HG03097 (cell line): Measurements from ENCODE around the gene RNF225.
"Not testable (repeated sequence)": the region's sequence is repeated elsewhere in the genome, so short reads cannot be mapped to it uniquely, and the experiment has no call there.

Experiments used
- ATAC-seq: cut with Tn5 transposase; IDR thresholded peaks from one replicate; pipeline ENCODE4 v1.9.1; 2021; ENCODE audit not compliant: unreplicated experiment, low FRiP score

Gene RNF225

GRCh38 chr19:58386576-58387337 is 8.7 kb upstream of the RNF225 start, which contains the start of gene RPS5:
RPS5 (plus strand) TSS chr19:58387269; CDS start chr19:58388138, 869 bp downstream.
- peak; percentile 88 for ATAC-seq

- no peak for ATAC-seq
These were observed 7.9 kb upstream of the RNF225 start for GRCh38 chr19:58387338-58388174.

DNA sequence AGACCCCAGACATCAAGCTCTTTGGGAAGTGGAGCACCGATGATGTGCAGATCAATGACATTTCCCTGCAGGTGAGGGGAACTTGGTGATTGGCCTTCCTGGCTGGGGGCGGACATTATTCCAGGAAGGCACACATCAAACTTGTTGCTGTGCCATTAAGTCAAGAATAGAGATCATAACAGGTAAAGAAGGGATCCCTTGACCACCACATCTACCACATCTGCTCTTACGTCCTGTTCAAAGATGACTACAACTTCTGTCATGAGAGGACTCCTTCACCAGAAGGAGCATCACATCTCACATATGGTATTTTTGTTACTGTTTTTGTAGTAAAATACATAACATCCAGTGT is 7.3 kb upstream of the RNF225 start:
- no peak for ATAC-seq

GRCh38 chr19:58392945-58393724 is 2.3 kb upstream of the RNF225 start:
- ATAC-seq: no peak

DNA sequence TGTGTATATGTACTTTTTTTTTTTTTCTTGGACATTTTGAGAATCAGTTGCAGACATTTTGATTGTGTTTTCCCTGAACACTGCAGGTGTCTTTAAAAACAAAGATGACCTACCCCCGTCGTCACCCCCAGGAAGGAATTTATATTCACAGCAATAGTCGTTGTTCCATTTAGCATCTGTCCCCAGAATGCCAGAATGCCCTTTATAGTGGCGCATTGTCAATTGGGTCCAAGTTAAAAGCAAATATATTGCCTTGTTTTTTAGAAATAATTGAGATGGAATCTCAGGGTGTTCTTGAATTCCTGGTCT is 1.8 kb upstream of the RNF225 start:
- ATAC-seq: no peak

DNA sequence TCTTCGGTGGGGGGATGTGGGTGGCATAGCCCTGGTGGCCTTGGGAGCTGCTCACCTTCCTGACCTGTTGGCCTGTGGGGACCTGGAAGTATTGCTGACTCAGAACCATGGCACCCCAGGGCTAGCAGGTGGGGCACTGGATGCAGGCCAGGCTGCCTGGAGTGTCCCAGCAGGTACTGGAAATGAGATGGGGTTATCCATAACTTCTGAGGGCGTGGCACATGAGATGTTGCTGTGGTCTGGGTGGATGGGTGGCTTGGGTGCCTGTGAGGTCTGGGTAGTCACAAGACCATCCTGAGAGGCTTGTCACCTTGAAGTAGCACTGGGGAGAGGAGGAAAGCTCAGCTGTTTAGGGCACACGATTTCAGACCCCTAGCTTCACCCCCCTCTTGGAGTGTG is 636 bp upstream of the RNF225 start:
- no peak for ATAC-seq

DNA sequence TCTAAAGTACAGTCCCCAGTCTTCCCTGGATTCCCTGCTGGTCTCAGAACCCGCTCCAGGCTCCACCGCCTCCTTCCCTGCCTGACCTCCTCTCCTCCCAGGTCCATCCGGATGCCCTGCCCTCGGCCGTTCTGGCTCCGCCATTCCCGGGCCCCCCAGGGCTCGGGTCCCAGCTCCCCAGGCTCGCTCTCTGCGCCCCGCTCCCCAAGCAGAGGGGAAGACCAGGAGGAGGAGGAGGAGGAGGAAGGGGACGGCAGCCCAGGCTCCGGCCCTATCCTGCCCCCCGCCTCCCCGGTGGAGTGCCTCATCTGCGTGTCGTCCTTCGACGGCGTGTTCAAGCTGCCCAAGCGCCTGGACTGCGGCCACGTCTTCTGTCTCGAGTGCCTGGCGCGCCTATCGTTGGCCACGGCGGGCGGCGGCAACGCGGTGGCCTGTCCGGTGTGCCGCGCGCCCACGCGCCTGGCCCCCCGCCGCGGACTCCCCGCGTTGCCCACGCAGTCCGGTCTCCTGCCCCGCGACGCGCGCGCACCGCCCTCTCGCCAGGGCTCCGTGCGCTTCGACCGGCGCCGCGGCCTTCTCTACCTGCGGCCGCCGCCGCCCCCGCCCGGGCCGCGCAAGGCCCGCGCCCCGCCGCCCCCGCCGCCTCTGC is 647 bp downstream of the RNF225 start:
- no peak for ATAC-seq

GRCh38 chr19:58396691-58397532 is 1.5 kb downstream of the RNF225 start:
- ATAC-seq: no peak

- ATAC-seq: no peak
These were observed 2.1 kb downstream of the RNF225 start for GRCh38 chr19:58397533-58398037.

GRCh38 chr19:58398087-58398486 is 2.6 kb downstream of the RNF225 start:
- ATAC-seq: no peak

GRCh38 chr19:58398545-58398944 is 3.1 kb downstream of the RNF225 start:
- ATAC-seq: no peak

GRCh38 chr19:58399903-58400302 is 4.4 kb downstream of the RNF225 start:
- no peak for ATAC-seq

GRCh38 chr19:58400316-58400915 is 5.0 kb downstream of the RNF225 start:
- ATAC-seq: no peak

- peak; percentile 96 for ATAC-seq
These were observed 5.7 kb downstream of the RNF225 start for GRCh38 chr19:58400916-58401839.

- ATAC-seq: no peak
These were observed 6.5 kb downstream of the RNF225 start for GRCh38 chr19:58401840-58402421.

DNA sequence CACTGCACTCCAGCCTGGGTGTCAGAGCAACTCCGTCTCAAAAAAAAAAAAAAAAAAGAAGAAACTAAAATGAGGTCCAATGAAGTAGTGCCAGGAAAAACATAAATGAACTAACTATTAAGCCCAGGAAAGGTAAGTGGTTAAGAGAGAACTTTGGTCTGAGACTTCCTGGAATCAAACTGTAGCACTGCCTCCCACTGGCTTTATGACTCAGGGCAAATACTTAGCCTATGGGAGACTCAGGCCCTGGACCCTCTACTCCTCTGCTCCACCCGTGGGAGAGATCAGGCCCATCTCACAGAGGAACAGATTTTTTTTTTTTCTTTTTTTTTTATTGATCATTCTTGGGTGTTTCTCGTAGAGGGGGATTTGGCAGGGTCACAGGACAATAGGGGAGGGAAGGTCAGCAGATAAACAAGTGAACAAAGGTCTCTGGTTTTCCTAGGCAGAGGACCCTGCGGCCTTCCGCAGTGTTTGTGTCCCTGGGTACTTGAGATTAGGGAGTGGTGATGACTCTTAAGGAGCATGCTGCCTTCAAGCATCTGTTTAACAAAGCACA is 8.5 kb downstream of the RNF225 start:
- ATAC-seq: not testable (repeated sequence)

GRCh38 chr19:58406818-58407657 is 11.6 kb downstream of the RNF225 start:
- ATAC-seq: no peak
